Measurements from ENCODE around the gene ZFHX2.
A peak's percentile ranks its signal among the peaks of the same experiment; 100 is the strongest.

Gene ZFHX2

DNA sequence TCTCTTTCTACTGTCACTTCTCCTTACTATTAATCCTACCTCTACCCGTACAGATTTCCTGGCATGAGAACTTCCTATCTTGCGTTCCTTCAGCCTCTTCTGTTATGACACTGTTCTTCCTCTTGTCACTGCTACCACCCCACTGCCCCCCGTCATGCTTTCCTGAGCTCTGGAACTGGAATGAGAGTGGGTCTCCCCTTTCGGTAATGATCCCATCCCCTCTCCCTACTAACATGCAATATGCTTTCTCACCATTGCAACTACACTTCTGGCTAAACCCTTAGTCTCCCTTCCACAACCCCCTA lies 20.9 kb upstream of the ZFHX2 start:
- no peak for DNase-seq

DNA sequence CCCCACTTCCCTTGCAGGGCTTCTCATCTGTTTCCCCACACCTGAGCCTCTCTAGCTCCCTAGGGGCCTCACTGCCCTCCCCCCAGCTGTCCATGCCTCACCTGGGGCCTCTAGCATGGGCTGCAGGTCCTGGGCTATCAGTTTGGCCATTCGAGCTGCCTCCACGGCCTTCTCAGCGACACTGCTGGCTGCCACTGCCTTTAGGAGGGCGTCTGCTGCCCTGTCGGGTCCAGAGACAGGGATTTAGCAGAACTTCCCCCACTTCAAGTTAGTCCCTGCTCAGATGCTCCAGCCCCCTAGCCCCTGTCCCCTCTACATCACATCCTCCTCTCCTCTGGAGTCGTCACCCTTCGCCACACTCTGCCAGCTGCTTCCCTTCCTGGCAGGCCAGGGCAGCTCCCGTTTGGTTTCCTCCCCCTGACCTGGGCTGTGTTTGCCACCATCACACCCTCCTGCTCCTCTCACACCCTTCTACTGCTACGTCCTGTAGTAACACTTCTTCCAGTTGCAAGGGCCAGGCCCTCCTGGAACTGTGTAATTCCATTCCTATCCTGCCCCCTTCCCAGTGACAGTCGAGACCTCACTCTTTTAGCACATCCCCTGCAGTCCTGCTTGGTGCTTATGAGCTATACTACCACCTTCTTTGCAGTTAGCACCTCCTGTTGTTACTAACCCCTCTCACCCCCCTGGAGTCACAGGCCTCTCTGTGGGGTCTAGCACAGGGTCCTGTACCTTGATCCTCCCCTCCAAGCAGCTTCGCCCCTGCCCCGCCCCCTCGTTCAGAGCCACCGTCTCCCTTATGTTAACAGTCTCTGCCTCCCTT lies 20.3 kb upstream of the ZFHX2 start:
- DNase-seq: peak; percentile 47

DNA sequence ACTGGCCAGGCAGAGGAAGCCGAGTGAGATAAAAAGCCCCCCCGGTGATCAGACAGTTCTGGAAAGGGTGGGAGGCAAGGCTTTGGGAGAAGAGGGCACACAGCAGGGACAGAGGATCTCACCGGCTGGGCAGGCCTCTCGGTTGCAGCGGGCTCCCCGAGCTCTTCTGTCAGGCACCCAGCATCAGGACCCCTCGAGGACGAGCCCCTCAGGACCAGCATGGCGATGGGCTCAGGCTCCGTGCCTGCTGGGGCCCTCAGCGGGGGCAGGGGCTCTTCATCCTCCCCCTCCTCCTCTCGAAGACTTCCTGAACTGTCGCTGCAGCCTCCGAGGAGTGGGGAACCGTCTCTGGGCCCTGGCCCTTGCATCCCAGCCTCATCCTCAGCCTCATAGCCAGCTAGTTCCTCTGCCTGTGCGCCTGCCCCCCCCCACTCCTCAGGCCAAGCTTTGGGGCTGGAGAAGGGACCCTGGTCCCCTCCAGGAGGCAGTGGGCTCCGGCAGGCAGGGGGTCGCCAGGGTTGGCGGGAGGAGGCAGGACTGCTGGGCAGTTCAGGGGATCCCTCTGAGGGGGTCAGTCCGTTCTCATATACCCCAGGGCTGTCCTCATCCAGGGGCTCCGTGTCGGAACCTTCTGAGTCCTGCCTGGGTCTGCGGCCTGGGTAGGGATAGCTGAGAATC lies 19.4 kb upstream of the ZFHX2 start:
- DNase-seq: no peak

- peak; percentile 98 for DNase-seq
Measured at GRCh38 chr14:23569443-23570151, 18.0 kb upstream of the ZFHX2 start.

GRCh38 chr14:23568600-23569331 lies 17.2 kb upstream of the ZFHX2 start:
- peak; percentile 61 for DNase-seq

DNA sequence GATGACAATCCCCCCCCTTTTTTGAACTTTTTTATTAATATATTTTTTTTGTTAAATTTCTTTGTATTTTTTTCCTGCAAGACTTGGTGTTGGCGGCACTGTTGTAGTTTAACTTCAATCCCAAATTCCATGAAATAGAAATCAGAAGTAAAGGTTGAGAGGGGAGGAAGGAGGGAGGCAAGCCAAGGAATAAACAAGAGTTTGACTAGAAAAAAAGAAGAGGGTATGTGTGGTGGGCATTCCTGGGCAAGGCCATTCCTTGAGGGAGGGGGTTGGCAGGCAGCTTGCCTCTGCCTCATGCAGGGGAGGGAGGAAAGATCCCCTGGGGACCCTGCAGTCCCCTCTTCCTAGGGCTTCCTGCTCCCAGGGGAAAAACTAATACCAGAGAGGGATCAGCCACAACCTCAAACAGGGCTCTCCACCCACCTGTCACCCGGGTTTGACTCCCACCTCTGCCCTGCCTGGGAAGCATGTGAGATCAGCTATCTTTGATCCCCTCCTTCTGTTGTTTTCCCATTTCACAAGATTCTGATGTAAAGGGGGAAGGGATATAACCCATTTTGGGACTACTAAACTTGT lies 16.5 kb upstream of the ZFHX2 start:
- peak; percentile 70 for DNase-seq

GRCh38 chr14:23567186-23568020 lies 15.8 kb upstream of the ZFHX2 start, which contains the start of gene AP1G2:
TSS of gene AP1G2 (minus strand) at chr14:23567791. CDS start at chr14:23567314, 477 bp downstream.
- peak; percentile 96 for DNase-seq

- no peak for DNase-seq
Measured at GRCh38 chr14:23566778-23567185, 15.2 kb upstream of the ZFHX2 start.

DNA sequence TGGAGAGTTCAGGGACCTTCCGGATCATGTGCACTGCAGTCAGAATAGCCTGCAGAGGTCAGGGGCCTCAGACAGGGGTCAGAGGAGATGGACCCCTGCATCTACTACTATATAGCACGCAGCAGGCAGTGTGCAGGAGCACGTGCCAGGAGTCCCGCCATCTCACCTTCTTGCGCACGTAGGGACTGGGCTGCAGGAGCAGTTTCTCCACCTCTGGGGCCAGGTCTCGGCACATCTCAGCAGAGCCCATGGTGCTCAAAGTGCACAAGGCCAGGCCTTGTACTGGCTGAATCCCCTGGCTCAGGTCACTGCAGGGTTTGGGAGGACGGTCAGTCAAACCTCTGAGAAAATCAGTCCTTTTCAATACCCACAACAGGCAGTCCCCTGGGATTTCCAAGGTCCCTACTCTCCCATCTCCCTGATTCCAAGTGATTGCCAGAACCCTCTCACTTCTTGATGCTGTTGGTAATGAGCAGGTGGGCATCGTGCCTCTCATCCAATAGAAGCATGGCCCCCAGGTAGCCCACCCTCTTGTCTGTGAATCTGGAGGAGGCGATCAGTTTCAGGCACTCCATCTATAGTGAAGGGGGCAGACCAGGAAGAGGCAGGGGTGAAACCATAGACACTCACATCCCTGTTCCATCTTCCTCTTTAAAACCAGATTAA lies 14.7 kb upstream of the ZFHX2 start:
- no peak for DNase-seq

- DNase-seq: no peak
Measured at GRCh38 chr14:23565626-23566025, 14.1 kb upstream of the ZFHX2 start.

- DNase-seq: no peak
Measured at GRCh38 chr14:23564876-23565275, 13.3 kb upstream of the ZFHX2 start.

GRCh38 chr14:23564181-23564812 lies 12.7 kb upstream of the ZFHX2 start:
- no peak for DNase-seq

DNA sequence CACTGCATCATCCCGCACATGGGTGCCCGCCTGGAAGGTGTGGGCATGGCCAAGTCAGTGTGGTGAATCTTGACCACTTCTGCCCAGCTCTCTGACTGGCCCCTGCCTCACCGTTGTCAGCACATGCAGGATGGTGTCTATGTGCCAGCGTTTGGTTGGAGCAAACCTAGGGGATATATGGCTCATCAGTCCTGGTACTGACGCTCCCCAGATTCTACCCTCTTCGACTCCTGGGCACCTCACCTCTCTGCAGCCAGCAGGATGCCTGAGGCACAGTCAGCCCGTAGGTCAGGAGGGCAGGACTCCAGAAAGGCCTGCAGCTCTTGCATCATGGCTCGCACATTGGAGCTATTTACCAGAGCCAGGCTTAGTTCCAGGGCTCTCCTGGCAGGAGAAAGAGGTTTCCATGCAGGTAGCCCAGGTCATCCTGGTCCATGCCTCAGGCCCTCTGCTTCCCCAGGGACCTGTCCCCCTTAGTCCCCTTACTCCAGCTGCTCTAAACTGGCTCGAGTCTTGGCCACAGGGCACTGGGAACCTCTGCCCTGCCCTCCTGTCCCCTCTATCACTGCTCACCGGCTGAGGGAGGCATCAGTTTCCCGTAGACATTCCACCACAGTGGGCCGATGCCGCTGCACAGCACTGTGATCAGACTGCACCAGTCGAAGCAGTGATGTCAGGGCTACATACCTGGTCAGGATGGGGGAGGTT lies 12.1 kb upstream of the ZFHX2 start:
- DNase-seq: no peak

- DNase-seq: peak; percentile 67
Measured at GRCh38 chr14:23562822-23563472, 11.4 kb upstream of the ZFHX2 start.

- DNase-seq: no peak
Measured at GRCh38 chr14:23561873-23562821, 10.6 kb upstream of the ZFHX2 start.

DNA sequence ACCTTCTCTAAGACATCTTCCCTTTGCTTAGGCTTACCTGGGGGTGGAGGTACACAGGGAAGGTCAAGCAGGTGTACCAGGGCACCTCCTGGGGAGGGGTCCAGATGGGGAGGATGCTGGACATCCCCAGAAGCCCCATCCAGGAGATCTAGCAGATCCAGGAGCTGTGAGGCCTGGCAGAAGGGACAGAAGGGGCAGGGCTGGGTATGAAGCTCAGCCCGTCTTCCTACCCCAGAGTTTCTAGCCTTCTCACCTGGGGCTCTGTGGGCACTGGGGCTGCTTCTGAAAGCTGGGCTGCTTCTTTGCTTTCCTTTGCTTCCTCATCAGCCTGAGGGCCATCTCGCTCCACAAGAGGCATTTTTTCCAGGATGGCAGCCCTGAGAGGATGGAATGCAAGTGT lies 9.7 kb upstream of the ZFHX2 start:
- DNase-seq: no peak

DNA sequence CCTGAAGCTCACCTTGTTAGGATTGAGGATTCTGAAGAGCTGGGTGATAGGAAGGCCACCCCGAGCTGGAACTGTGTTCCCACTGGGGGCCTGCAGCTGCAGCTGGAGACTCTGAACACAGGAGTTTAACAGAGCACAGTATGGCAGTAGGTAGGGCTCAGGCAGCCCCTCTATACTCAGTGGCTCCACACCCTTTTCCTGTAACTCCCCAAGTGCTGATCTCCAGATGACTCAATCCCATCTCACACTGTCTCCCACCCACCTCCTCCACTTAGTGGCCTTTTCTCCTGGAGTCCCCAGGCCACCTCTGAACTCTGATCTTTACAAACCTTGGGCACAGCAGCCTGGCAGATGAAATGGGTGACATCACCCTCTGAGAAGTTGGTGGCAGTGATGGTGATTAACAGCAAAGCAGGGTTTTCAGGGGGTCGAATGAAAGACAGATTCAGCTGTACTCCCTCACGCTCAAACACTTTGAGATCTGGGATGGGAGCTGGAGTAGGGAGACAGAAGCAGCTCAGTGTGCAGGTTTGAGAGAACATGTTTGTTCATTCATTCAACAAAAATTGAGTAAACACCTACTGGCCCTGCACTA lies 8.5 kb upstream of the ZFHX2 start:
- no peak for DNase-seq
